HepG2 (cell line): ENCODE results near the gene KRTCAP2. TPM values are rescaled to one million over a fixed set of nuclear protein-coding genes. Genes with fewer than 3 reads are reported as not detected.

Source experiments
- ATF4 ChIP-seq, 2 experiments: fragments of 450-650 bp in 1 of 2; sonication (generic) in 1 of 2; formaldehyde crosslinking; IDR thresholded peaks; 2 replicates each; pipeline versions ENCODE4 v1.5.0 to v1.8.0; 2020 to 2022; ENCODE audit warnings: mild to moderate bottlenecking in 1 of 2, missing genetic modification reagents in 1 of 2
- GLI4 ChIP-seq: sonication (generic); formaldehyde crosslinking; IDR thresholded peaks from 2 replicates; pipeline ENCODE4 v1.5.1; 2020; ENCODE audit warnings: missing genetic modification reagents, mild to moderate bottlenecking, moderate library complexity, borderline replicate concordance
- GLMP ChIP-seq: sonication (generic); formaldehyde crosslinking; IDR thresholded peaks from 2 replicates; pipeline ENCODE4 v1.9.0; 2021; ENCODE audit warnings: missing genetic modification reagents, mild to moderate bottlenecking, borderline replicate concordance
- KDM4B ChIP-seq: sonication (generic); formaldehyde crosslinking; IDR thresholded peaks from 2 replicates; pipeline ENCODE4 v1.4.0; 2020; ENCODE audit warnings: missing genetic modification reagents
- MED13 ChIP-seq: sonication (generic); formaldehyde crosslinking; IDR thresholded peaks from 2 replicates; pipeline ENCODE4 v1.5.0; 2020; ENCODE audit warnings: missing genetic modification reagents
- NAIF1 ChIP-seq: sonication (generic); formaldehyde crosslinking; IDR thresholded peaks from 2 replicates; pipeline ENCODE4 v1.5.0; 2020; ENCODE audit warnings: mild to moderate bottlenecking, missing genetic modification reagents, borderline replicate concordance
- NR1H2 ChIP-seq: sonication (generic); formaldehyde crosslinking; IDR thresholded peaks from 2 replicates; pipeline ENCODE4 v1.8.1; 2022; ENCODE audit warnings: low read depth, missing genetic modification reagents, borderline replicate concordance
- PPARG ChIP-seq: conservative IDR thresholded peaks from 2 replicates; pipeline ENCODE4 v1.6.1; 2016; ENCODE audit warnings: missing biosample characterization, missing genetic modification reagents
- SCMH1 ChIP-seq: sonication (generic); formaldehyde crosslinking; IDR thresholded peaks from 2 replicates; pipeline ENCODE4 v1.9.0; 2021; ENCODE audit warnings: missing genetic modification reagents, mild to moderate bottlenecking, borderline replicate concordance
- SNAPC2 ChIP-seq: sonication (generic); formaldehyde crosslinking; IDR thresholded peaks from 2 replicates; pipeline ENCODE4 v1.8.1; 2022; ENCODE audit warnings: mild to moderate bottlenecking, missing genetic modification reagents
- TARDBP ChIP-seq: sonication (generic); formaldehyde crosslinking; IDR thresholded peaks from 2 replicates; pipeline ENCODE4 v1.8.0; 2022; ENCODE audit warnings: mild to moderate bottlenecking, missing genetic modification reagents
- TFAP4 ChIP-seq: sonication (generic); IDR thresholded peaks from 2 replicates; pipeline ENCODE4 v1.6.1; 2016; ENCODE audit warnings: low read depth, borderline replicate concordance
- TOPORS ChIP-seq: sonication (generic); formaldehyde crosslinking; IDR thresholded peaks from 2 replicates; pipeline ENCODE4 v1.8.0; 2023; ENCODE audit warnings: mild to moderate bottlenecking, missing genetic modification reagents
- ZBTB42 ChIP-seq: sonication (generic); formaldehyde crosslinking; IDR thresholded peaks from 2 replicates; pipeline ENCODE4 v1.5.0; 2020; ENCODE audit warnings: mild to moderate bottlenecking, missing genetic modification reagents
- ZBTB44 ChIP-seq: sonication (generic); formaldehyde crosslinking; IDR thresholded peaks from 2 replicates; pipeline ENCODE4 v1.4.0; 2020; ENCODE audit warnings: missing genetic modification reagents
- ZNF235 ChIP-seq: sonication (generic); formaldehyde crosslinking; IDR thresholded peaks from 2 replicates; pipeline ENCODE4 v1.8.1; 2023; ENCODE audit warnings: mild to moderate bottlenecking, missing genetic modification reagents, borderline replicate concordance
- ZNF331 ChIP-seq: sonication (generic); formaldehyde crosslinking; IDR thresholded peaks from 2 replicates; pipeline ENCODE4 v1.4.0; 2020; ENCODE audit warnings: missing genetic modification reagents
- ZNF558 ChIP-seq: sonication (generic); formaldehyde crosslinking; IDR thresholded peaks from 2 replicates; pipeline ENCODE4 v1.9.0; 2022; ENCODE audit warnings: mild to moderate bottlenecking, missing genetic modification reagents, borderline replicate concordance
- ZNF574 ChIP-seq: sonication (generic); formaldehyde crosslinking; IDR thresholded peaks from 2 replicates; pipeline ENCODE4 v1.4.0; 2020; ENCODE audit warnings: missing genetic modification reagents
- ZNF619 ChIP-seq: sonication (generic); formaldehyde crosslinking; IDR thresholded peaks from 2 replicates; pipeline ENCODE4 v1.4.0; 2020; ENCODE audit warnings: mild to moderate bottlenecking, missing genetic modification reagents
- ZNF737 ChIP-seq: sonication (generic); formaldehyde crosslinking; IDR thresholded peaks from 2 replicates; pipeline ENCODE4 v1.5.0; 2020; ENCODE audit warnings: missing genetic modification reagents, mild to moderate bottlenecking, borderline replicate concordance
- ZNF83 ChIP-seq: sonication (generic); formaldehyde crosslinking; IDR thresholded peaks from 2 replicates; pipeline ENCODE4 v1.4.0; 2020; ENCODE audit warnings: missing genetic modification reagents, mild to moderate bottlenecking, borderline replicate concordance
- polyA plus RNA-seq, 8 experiments: library from polyadenylated mRNA; depleted of rRNA in 3 of 8; stranded (reverse) in 7 of 8; unstranded in 1 of 8; fragments of >200 nt; fragmentation: Illumina TruSeq in 4 of 8; extraction: Trizol in 4 of 8; gene quantifications; 2 replicates each; pipeline versions ENCODE4 v1.2.1 to v1.2.3, GENCODE V29; 2011 to 2016; ENCODE audit warnings: low read depth in 4 of 8, missing spikeins in 1 of 8, mixed read lengths in 1 of 8; ENCODE audit not compliant: insufficient read depth in 1 of 8
- total RNA-seq, 5 experiments: library from RNA; depleted of rRNA; stranded (reverse); fragments of >200 nt; fragmentation: Illumina TruSeq; extraction: Trizol; gene quantifications; 2 replicates each; pipeline ENCODE4 v1.2.3, GENCODE V29; 2016; ENCODE audit warnings: low read depth in 1 of 5

Gene KRTCAP2
- total and polyA plus RNA-seq, 2 of the 13 experiments (the other 11 are each of a cell fraction or from before 2014, with no cell fraction given): 77.3 to 79.4 TPM

GRCh38 chr1:155124503-155125463 lies 48.3 kb downstream of the KRTCAP2 start (continued):
- no peak for TF ChIP-seq ZBTB42 (CRISPR knock-in tag)
- TF ChIP-seq ZNF558 (CRISPR knock-in tag): no peak
- no peak for TF ChIP-seq ZBTB44 (CRISPR knock-in tag)
- no peak for TF ChIP-seq ZNF235
- no peak for TF ChIP-seq MED13 (CRISPR knock-in tag)
- TF ChIP-seq GLI4 (CRISPR knock-in tag): no peak
- no peak for TF ChIP-seq GLMP (CRISPR knock-in tag)
- TF ChIP-seq NR1H2 (CRISPR knock-in tag): no peak
- TF ChIP-seq ZNF331 (CRISPR knock-in tag): no peak
- TF ChIP-seq TOPORS (CRISPR knock-in tag): no peak
- no peak for TF ChIP-seq NAIF1 (CRISPR knock-in tag)
- TF ChIP-seq ZNF83: no peak
- TF ChIP-seq SNAPC2 (CRISPR knock-in tag): no peak
- TF ChIP-seq TARDBP (CRISPR knock-in tag): 0 out of 2 replicates have a peak, but pooled peaks have one; percentile 10
- TF ChIP-seq ATF4 (CRISPR knock-in tag; IDR thresholded peaks at IDR 0.05): no peak
- no peak for TF ChIP-seq ZNF619 (CRISPR knock-in tag)
- no peak for TF ChIP-seq SCMH1 (CRISPR knock-in tag)
- no peak; the same call in 1 of the 2 replicates for TF ChIP-seq PPARG
- no peak for TF ChIP-seq KDM4B (CRISPR knock-in tag)
- no peak for TF ChIP-seq ZNF737 (CRISPR knock-in tag)
- TF ChIP-seq TFAP4: no peak
- peak; percentile 26; the same call in 1 of the 2 replicates for TF ChIP-seq ZNF574
